ENCODE data around the gene FSTL4. TPM values are rescaled to one million over a fixed set of nuclear protein-coding genes. Genes with fewer than 3 reads are reported as not detected.

FSTL4 gene
- polyA plus RNA-seq, 1 donor from 2014 or later = 0.57 TPM

DNA sequence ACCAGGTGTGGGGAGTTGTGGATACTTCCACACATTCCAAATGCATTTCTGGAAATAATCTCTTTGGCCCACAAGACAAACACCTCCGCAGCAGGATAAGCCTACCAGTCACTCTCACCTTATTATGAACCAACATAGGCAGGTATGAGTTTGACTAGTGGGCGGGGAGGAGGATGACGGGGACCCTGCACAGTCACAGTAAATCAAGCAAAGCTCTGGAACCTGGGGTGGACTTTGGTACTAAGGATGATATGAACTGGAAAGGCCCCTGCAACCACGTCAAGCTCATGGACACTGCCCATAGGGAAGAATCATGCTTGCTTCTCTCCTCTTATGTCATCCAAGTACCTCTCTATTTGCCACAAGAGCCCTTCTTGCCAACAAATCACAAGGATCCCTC lies 301.2 kb downstream of the FSTL4 start:
- H3K27me3 ChIP-seq (ENCODE audit: insufficient read depth, low read depth, low read length) = no peaks in the 10 kb centered on the region
- H3K27ac ChIP-seq (ENCODE audit: low read length) = no peak overlapping the region
- no peaks in the 10 kb centered on the region for H3K9me3 ChIP-seq (ENCODE audit: low read length)
- H3K9ac ChIP-seq (ENCODE audit: low read length) = no peak overlapping the region
- no peaks in the 10 kb centered on the region for H3K36me3 ChIP-seq (ENCODE audit: insufficient read depth, low read length)
- no peaks in the 10 kb centered on the region for H3F3A ChIP-seq (ENCODE audit: insufficient read depth, low read length, poor library complexity, severe bottlenecking)
- TF ChIP-seq EZH2 (IDR thresholded peaks at IDR 0.05; ENCODE audit: borderline replicate concordance, insufficient read depth, low read length, poor library complexity, severe bottlenecking) = no peak
- no peaks in the 10 kb centered on the region for H4K20me1 ChIP-seq (ENCODE audit: insufficient read depth)
- no peak overlapping the region for H2AFZ ChIP-seq (ENCODE audit: low read depth, low read length)
- H3K79me2 ChIP-seq (replicated peaks; ENCODE audit: insufficient read depth, low read length) = no peaks in the 10 kb centered on the region
- H3K4me2 ChIP-seq (ENCODE audit: low read length) = no peak overlapping the region
- H3K4me3 ChIP-seq (ENCODE audit: low read length) = no peak overlapping the region
- H3K9me2 ChIP-seq (ENCODE audit: insufficient read depth, low read length) = no peaks in the 10 kb centered on the region

DNA sequence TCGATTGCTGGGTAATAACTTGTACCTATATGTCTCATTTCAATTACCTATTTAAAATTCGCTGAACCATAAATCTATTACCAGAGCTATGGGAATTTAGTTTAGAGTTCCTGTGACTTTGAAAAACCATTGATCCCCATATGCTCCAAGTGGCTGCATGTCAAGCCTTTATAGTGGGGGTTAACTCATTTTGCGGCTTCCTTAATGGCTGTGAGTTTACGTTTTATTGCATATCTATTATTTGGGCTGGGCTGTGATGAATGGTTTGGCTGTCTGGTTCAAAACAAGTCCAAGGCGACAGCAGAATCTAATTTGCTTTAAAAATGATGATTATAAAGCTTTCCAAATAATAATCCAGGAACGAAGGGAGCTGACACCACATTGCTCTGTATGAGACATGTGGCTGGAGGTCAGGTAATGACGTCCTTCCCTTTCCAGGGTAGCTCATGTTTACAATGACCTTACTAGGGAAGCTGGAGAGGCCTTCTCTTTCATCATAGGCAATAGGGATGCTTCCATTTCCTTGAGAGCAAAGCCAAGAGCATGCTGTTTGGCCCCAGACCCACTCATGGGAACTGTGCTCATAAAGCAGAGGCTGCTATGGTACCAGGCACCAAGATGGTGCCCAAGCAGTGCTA lies 302.2 kb downstream of the FSTL4 start:
- no peak overlapping the region for H3K9ac ChIP-seq (ENCODE audit: low read length)
- H3K4me3 ChIP-seq (ENCODE audit: low read length) = no peak overlapping the region
- H3K27me3 ChIP-seq (ENCODE audit: insufficient read depth, low read depth, low read length) = no peaks in the 10 kb centered on the region
- H3K9me3 ChIP-seq (ENCODE audit: low read length) = no peaks in the 10 kb centered on the region
- TF ChIP-seq EP300 (conservative IDR thresholded peaks at IDR 0.05; ENCODE audit: poor library complexity, severe bottlenecking) (no peak), EZH2 (IDR thresholded peaks at IDR 0.05; ENCODE audit: borderline replicate concordance, insufficient read depth, low read length, poor library complexity, severe bottlenecking) (no peak), TAF1 (IDR thresholded peaks at IDR 0.05; ENCODE audit: low read depth) (no peak), MXI1 (conservative IDR thresholded peaks at IDR 0.05; ENCODE audit: poor library complexity, severe bottlenecking) (no peak)
- H3F3A ChIP-seq (ENCODE audit: insufficient read depth, low read length, poor library complexity, severe bottlenecking) = no peaks in the 10 kb centered on the region
- H2AFZ ChIP-seq (ENCODE audit: low read depth, low read length) = no peak overlapping the region
- H3K27ac ChIP-seq (ENCODE audit: low read length) = no peak overlapping the region
- H3K36me3 ChIP-seq (ENCODE audit: insufficient read depth, low read length) = no peaks in the 10 kb centered on the region
- H3K79me2 ChIP-seq (replicated peaks; ENCODE audit: insufficient read depth, low read length) = no peaks in the 10 kb centered on the region
- H3K9me2 ChIP-seq (ENCODE audit: insufficient read depth, low read length) = no peaks in the 10 kb centered on the region
- H3K4me2 ChIP-seq (ENCODE audit: low read length) = no peak overlapping the region
- H4K20me1 ChIP-seq (ENCODE audit: insufficient read depth) = no peaks in the 10 kb centered on the region

DNA sequence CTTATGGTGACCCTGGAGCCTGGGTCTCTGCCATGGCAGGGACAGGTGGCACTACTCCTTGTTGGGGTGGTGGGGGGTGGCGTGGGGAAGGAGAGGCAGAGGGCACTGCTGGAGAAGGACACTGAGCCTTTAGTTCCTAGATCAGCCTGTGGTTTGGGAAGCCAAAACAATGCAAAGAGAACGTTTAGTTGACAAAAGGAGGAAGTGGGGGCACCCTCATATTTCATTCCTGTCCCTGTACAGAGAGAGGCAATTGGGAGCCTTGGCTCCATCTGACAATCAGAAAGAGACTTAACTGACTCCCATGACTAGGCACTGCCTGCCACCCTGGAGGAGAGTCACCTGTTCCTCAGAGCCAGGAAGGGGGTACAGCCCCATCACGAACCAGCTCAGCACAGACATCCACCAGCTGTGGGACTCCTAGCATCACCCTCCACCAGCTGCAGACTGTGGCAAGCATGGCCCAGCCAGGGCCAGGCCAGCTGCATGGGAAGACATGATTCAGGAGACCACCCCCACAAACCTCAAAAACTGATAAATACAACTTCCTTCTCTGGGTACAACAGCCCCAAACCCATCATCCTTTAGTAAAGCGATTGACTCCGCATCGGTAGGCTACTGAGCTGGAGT lies 303.1 kb downstream of the FSTL4 start:
- Histone ChIP-seq H3F3A (ENCODE audit: insufficient read depth, low read length, poor library complexity, severe bottlenecking) (no peaks in the 10 kb centered on the region), H3K4me2 (ENCODE audit: low read length) (no peak overlapping the region), H3K9ac (ENCODE audit: low read length) (no peak overlapping the region), H3K9me2 (ENCODE audit: insufficient read depth, low read length) (no peaks in the 10 kb centered on the region), H3K36me3 (ENCODE audit: insufficient read depth, low read length) (no peaks in the 10 kb centered on the region), H3K27ac (ENCODE audit: low read length) (no peak overlapping the region), H3K27me3 (ENCODE audit: insufficient read depth, low read depth, low read length) (no peaks in the 10 kb centered on the region), H4K20me1 (ENCODE audit: insufficient read depth) (no peaks in the 10 kb centered on the region), H3K79me2 (replicated peaks; ENCODE audit: insufficient read depth, low read length) (no peaks in the 10 kb centered on the region), H2AFZ (ENCODE audit: low read depth, low read length) (no peak overlapping the region), H3K9me3 (ENCODE audit: low read length) (no peaks in the 10 kb centered on the region), H3K4me3 (ENCODE audit: low read length) (no peak overlapping the region)
- TF ChIP-seq RAD21 (conservative IDR thresholded peaks at IDR 0.05) (no peak), POLR2AphosphoS5 (IDR thresholded peaks at IDR 0.05) (no peak), EZH2 (IDR thresholded peaks at IDR 0.05; ENCODE audit: borderline replicate concordance, insufficient read depth, low read length, poor library complexity, severe bottlenecking) (no peak), SMC3 (conservative IDR thresholded peaks at IDR 0.05; ENCODE audit: poor library complexity) (no peak), EP300 (conservative IDR thresholded peaks at IDR 0.05; ENCODE audit: poor library complexity, severe bottlenecking) (no peak), TAF1 (IDR thresholded peaks at IDR 0.05; ENCODE audit: low read depth) (no peak), MXI1 (conservative IDR thresholded peaks at IDR 0.05; ENCODE audit: poor library complexity, severe bottlenecking) (no peak)
- TF ChIP-seq, protein P1, sequence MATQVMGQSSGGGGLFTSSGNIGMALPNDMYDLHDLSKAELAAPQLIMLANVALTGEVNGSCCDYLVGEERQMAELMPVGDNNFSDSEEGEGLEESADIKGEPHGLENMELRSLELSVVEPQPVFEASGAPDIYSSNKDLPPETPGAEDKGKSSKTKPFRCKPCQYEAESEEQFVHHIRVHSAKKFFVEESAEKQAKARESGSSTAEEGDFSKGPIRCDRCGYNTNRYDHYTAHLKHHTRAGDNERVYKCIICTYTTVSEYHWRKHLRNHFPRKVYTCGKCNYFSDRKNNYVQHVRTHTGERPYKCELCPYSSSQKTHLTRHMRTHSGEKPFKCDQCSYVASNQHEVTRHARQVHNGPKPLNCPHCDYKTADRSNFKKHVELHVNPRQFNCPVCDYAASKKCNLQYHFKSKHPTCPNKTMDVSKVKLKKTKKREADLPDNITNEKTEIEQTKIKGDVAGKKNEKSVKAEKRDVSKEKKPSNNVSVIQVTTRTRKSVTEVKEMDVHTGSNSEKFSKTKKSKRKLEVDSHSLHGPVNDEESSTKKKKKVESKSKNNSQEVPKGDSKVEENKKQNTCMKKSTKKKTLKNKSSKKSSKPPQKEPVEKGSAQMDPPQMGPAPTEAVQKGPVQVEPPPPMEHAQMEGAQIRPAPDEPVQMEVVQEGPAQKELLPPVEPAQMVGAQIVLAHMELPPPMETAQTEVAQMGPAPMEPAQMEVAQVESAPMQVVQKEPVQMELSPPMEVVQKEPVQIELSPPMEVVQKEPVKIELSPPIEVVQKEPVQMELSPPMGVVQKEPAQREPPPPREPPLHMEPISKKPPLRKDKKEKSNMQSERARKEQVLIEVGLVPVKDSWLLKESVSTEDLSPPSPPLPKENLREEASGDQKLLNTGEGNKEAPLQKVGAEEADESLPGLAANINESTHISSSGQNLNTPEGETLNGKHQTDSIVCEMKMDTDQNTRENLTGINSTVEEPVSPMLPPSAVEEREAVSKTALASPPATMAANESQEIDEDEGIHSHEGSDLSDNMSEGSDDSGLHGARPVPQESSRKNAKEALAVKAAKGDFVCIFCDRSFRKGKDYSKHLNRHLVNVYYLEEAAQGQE (IDR thresholded peaks at IDR 0.05; ENCODE audit: borderline replicate concordance) = no peak
- TF ChIP-seq, protein P2, sequence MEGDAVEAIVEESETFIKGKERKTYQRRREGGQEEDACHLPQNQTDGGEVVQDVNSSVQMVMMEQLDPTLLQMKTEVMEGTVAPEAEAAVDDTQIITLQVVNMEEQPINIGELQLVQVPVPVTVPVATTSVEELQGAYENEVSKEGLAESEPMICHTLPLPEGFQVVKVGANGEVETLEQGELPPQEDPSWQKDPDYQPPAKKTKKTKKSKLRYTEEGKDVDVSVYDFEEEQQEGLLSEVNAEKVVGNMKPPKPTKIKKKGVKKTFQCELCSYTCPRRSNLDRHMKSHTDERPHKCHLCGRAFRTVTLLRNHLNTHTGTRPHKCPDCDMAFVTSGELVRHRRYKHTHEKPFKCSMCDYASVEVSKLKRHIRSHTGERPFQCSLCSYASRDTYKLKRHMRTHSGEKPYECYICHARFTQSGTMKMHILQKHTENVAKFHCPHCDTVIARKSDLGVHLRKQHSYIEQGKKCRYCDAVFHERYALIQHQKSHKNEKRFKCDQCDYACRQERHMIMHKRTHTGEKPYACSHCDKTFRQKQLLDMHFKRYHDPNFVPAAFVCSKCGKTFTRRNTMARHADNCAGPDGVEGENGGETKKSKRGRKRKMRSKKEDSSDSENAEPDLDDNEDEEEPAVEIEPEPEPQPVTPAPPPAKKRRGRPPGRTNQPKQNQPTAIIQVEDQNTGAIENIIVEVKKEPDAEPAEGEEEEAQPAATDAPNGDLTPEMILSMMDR (IDR thresholded peaks at IDR 0.05; ENCODE audit: poor library complexity, severe bottlenecking) = no peak

All from neural cell (in vitro differentiated cells).